T1000 (cell line): ENCODE measurements around the gene ACAD8.
"Not testable (repeated sequence)": the region's sequence is repeated elsewhere in the genome, so short reads cannot be mapped to it uniquely, and the experiment has no call there.

Source experiments
- DNase-seq: peaks from one replicate; lab custom pipeline; 2025; ENCODE audit warnings: mixed read lengths; lab: John Stamatoyannopoulos, UW

The ACAD8 gene

DNA sequence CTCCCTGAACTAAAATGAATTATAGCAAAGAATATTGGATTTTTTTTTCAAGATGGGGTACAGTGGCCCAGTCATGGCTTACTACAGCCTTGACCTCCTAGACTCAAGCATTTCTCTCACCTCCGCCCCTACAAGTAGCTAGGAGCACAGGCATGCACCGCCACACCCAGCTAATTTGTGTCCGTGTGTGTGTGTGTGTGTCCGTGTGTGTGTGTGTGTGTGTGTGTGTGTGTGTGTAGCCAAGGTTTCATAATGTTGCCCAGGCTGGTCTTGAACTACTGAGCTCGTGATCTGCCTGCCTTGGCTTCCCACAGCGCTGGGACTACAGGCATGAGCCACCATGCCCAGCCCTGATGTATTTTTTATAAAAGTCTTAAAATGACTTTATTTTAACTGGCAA is 12.8 kb upstream of the ACAD8 start:
- no peak for DNase-seq

- no peak for DNase-seq
Measured at GRCh38 chr11:134242376-134242775, 11.0 kb upstream of the ACAD8 start.

DNA sequence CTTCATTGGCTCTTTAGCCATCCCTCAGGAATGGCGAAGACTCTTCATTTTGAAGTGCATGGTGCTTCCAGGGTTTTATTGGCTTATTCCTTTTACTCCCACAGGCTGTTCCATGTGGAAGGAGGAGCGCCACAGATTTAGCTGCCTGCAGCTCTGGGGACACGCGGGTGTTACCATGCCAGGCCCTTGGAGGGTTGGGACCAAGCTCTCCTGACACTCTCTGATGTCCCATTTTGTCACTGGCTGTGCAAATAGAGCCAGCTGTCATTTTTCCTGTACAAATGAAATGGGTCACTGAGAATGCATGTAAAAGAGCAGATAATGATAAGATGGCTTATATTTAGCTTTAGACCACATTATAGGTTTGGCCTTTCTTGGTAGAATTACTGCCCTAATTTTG is 9.5 kb upstream of the ACAD8 start:
- no peak for DNase-seq

DNA sequence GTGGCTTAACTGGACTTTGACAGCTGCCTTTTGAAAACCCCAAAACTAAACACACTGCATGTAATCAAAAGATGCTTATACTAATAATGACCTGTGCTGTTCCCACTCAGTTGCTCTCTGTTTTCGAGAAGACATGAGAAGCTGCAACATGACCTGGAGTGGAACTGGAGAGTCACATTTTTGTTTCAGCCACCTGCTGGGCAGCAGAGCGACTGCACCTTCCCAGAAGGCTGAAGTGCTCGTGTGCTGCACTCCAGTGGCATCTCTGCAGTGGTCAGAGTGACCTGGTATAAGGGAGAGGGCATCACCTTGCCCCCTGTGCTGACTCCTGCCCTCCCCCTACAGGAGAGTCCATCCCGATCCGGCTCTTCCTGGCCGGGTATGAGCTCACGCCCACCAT is 8.8 kb upstream of the ACAD8 start:
- DNase-seq = no peak

DNA sequence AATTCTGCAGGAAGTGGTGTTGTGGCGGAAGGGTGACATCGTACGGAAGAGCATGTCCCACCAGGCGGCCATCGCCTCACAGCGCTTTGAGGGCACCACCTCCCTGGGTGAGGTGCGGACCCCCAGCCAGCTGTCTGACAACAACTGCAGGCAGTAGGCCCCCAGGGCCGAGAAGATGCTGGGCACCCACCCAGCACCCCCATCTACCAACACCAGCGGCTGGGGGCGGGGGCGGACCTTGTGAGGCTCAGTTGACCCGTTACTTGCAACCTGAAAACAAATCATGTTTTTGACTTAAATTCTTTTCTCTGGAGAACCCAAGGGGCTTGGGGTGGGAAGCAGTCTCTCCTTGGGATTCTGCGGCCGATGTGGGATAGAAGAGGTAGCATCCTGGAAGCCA is 7.9 kb upstream of the ACAD8 start:
- DNase-seq = no peak

GRCh38 chr11:134246100-134246499 is 7.3 kb upstream of the ACAD8 start:
- no peak for DNase-seq

- no peak for DNase-seq
Measured at GRCh38 chr11:134246678-134247077, 6.7 kb upstream of the ACAD8 start.

GRCh38 chr11:134248910-134249480 is 4.4 kb upstream of the ACAD8 start:
- DNase-seq = no peak

DNA sequence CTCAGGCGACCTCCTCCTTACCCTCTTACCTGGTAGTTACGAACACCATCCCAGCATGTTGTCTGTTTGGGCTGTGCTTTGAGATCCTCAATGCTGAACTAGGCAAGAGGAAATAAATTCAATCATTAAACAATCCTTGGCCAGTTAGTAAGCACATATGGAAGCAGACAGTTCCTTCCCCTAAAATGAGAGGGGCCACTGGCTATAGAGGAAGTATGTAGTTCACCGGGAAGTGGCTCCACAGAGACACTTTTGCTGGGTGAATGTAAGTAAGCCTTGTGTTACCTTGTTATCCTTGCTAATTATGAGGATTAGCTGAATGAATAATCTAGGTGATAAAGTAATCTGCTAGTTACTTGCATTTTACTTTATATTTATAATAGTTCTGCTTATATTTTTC is 3.1 kb upstream of the ACAD8 start:
- DNase-seq = no peak

DNA sequence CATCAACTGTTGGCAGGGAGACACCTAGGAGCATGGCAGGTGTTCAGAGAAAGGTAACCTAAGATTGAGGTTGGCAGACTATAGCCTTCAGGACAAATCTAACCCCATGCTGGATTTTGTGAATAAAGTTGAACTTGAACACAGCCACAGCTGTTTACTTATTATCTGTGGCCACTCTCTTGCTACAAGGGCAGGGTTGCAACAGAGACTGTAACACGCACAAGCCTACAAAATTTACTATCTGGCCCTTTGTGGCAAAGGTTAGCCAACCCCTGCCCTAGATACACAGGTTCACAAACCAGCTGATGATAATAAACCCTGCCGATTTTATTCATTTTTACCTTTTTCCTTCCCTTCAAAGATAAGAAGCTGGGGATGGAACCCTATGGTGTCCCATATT is 2.7 kb upstream of the ACAD8 start:
- DNase-seq = no peak

- DNase-seq = no peak
Measured at GRCh38 chr11:134252346-134253187, 801 bp upstream of the ACAD8 start.

DNA sequence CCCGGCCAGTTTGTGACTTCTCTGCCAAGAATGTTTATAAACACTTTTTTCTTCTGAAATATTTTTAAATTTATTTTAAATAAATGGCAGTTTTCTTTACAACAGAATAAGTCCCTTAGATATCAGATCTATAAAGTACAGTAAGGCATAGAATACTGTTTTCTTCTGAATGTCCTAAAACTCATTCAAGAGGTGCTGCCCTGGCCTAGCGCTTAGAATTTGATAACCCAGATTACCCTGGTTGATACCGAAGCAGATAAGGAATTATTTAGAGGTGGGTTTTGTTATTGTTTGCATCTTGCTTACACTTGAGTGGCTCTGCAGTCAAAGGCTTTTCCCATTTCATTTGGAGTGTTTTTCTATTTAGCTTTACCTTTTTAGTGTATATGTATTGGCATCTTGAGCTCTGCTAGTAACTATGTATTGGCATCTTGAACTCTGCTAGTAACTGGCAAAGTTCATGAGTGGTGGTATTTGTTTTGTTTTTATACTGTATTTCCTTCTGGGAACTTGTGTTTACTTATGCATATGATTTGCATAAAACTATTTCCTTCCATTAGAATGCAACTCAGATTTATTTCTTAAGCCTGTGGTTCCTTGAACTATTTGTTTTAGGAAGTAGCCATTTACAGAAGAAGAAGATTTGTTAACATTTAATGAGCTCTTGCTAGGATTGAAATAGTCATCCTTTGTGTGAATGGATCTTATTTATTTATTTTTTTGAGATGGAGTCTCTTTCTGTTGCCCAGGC is 1.2 kb downstream of the ACAD8 start:
- DNase-seq = no peak

- not testable (repeated sequence) for DNase-seq
Measured at GRCh38 chr11:134255184-134255561, 1.8 kb downstream of the ACAD8 start.

DNA sequence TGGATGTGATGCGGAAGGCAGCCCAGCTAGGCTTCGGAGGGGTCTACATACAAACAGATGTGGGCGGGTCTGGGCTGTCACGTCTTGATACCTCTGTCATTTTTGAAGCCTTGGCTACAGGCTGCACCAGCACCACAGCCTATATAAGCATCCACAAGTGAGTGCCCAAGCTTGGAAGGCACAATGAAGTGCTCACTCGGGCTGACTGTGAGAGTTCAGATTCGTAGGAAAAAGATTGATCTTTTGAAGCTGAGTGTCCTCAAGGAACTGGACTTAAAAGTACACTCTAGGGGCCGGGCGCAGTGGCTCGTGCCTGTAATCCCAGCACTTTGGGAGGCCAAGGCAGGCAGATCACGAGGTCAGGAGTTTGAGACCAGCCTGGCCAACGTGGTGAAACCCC is 3.7 kb downstream of the ACAD8 start:
- no peak for DNase-seq

GRCh38 chr11:134258577-134258976 is 5.2 kb downstream of the ACAD8 start:
- no peak for DNase-seq

- no peak for DNase-seq
Measured at GRCh38 chr11:134260503-134260902, 7.1 kb downstream of the ACAD8 start.

DNA sequence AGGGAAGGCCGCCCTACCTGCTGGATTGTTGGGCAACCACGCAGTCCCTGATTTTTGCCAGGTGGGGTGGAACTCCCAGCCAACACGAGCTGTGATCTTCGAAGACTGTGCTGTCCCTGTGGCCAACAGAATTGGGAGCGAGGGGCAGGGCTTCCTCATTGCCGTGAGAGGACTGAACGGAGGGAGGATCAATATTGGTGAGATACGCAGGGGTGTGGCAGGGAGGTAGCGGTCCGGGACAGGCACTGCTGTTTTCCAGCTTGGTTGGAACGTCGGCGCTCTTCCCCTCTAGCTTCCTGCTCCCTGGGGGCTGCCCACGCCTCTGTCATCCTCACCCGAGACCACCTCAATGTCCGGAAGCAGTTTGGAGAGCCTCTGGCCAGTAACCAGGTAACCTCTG is 7.6 kb downstream of the ACAD8 start:
- DNase-seq = no peak

GRCh38 chr11:134261626-134262488 is 8.5 kb downstream of the ACAD8 start:
- no peak for DNase-seq

DNA sequence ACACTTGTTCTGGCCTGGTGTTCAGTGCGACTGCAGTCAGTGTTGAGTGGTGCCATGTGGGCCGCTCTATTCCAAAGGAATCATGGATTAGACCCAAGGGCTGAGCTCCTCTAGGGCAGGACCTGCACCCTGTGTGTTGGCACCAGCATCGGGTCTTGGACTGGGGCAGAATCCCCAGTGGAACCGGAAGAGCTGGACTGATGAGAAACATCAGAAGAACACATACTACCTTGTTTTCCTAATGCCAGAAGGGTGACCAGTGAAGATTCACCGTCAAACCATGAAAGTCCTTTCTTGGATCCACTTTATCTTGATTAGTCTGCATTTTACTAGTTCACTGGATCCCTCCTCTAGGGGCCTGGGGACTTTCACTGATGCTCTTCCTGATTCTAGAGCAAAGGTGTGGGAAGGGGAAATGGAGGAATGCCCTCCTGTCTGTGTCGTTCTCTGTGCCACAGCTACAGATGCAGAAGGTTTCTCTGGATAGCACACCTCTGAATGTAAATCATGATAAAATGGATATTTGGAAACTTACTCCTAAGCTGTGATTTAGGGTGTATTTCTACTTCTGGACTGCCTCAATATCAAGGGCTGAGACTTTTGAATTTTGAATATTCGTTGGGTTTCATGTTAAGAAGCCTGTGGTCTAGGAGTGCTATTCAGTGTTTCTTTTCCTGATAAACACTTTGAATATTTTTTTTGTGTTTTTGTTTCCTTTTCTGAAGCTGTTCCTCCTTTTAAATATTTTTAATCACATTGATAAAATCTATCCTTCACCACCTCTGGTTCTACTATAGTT is 11.8 kb downstream of the ACAD8 start:
- DNase-seq = no peak

- no peak for DNase-seq
Measured at GRCh38 chr11:134266440-134266839, 13.1 kb downstream of the ACAD8 start.

DNA sequence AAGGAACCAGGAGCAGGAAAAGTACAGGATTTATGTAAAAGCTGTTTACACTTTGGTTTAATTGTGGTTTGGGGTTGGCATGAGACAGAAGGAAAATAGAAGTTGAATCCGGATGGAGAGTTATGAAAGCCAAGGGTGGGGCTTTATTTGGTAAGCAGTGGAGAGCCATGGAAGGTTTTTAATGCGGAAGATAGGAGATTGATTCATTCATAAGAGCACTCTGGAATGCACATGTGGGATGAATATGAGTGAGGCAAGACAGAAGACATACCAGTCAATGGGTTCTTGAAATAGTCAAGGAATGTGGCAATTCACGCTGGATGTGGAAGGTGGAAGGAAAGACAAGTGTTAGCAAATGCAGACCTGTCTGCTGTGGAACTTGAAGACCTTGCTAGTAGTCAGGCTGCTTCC is 13.5 kb downstream of the ACAD8 start:
- DNase-seq = no peak
